Transverse colon (tissue), 4 donors: ENCODE data around the gene FMNL3. TPM values are rescaled to one million over a fixed set of nuclear protein-coding genes. Genes with fewer than 3 reads are reported as not detected.
"Not testable (repeated sequence)": the region's sequence is repeated elsewhere in the genome, so short reads cannot be mapped to it uniquely, and the experiment has no call there.

ENCODE experiments used
- DNase-seq: peaks from one replicate; pipeline ENCODE4 v3.0.0-alpha.2; 2019
- H3K27ac ChIP-seq, 4 donors: fragments of 200-600 bp; sonication (generic); 2 replicates each; pipeline ENCODE4 v1.5.1; 2016 to 2018; ENCODE audit warnings: inconsistent platforms in 4 of 4
- H3K27me3 ChIP-seq: fragments of 200-600 bp; sonication (generic); 2 replicates; pipeline ENCODE4 v1.5.1; 2017; ENCODE audit warnings: inconsistent platforms
- H3K36me3 ChIP-seq, 4 donors: fragments of 200-600 bp; sonication (generic); 2 replicates each; pipeline ENCODE4 v1.5.1; 2017 to 2019; ENCODE audit warnings: inconsistent platforms in 4 of 4
- H3K4me1 ChIP-seq, 4 donors: fragments of 200-600 bp; sonication (generic); 2 replicates each; pipeline ENCODE4 v1.5.1; 2017 to 2020; ENCODE audit warnings: inconsistent platforms in 4 of 4
- H3K4me3 ChIP-seq, 4 donors: fragments of 200-600 bp; sonication (generic); 1 replicate in 1 of 4; 2 replicates in 3 of 4; pipeline versions ENCODE4 v1.5.1 to v1.6.1; 2017 to 2019; ENCODE audit warnings: inconsistent platforms in 4 of 4
- H3K9me3 ChIP-seq, 2 donors: fragments of 200-600 bp; sonication (generic); 2 replicates each; pipeline ENCODE4 v1.5.1; 2017 to 2019; ENCODE audit warnings: inconsistent platforms in 2 of 2
- EP300 ChIP-seq: sonication (generic); formaldehyde crosslinking; IDR thresholded peaks from one replicate; pipeline ENCODE4 v1.6.1; 2017; ENCODE audit warnings: antibody characterized with exemption, low read depth
- POLR2A ChIP-seq: fragments of 450-650 bp; IDR thresholded peaks from one replicate; pipeline ENCODE4 v1.6.1; 2016; ENCODE audit warnings: antibody characterized with exemption, mild to moderate bottlenecking, moderate library complexity
- POLR2AphosphoS5 ChIP-seq, 3 donors: sonication (generic); formaldehyde crosslinking; IDR thresholded peaks; one replicate each; pipeline ENCODE4 v1.6.1; 2016; ENCODE audit warnings: antibody characterized with exemption in 3 of 3
- WGBS, 2 donors: methylation state at CpG; one replicate each; pipeline ENCODE4 v1.1.5; 2018; ENCODE audit warnings: low coverage in 1 of 2; 5-methylcytosine and 5-hydroxymethylcytosine counted together
- in situ Hi-C, 4 donors: fragments of 200-750 bp; cut with MboI; loops; one replicate each; pipeline versions ENCODE4 v1.15.0 to v1.15.1; 2017; ENCODE audit warnings: low sequenced_read_pairs in 3 of 4, low pct_ligation_motif_present in 1 of 4, low pct_unique_long_range_greater_than_20kb in 1 of 4
- intact Hi-C: fragments of 100-400 bp; cut with DNase I; formaldehyde crosslinking; loops from one replicate; pipeline ENCODE4 v1.15.1; 2023; ENCODE audit warnings: low total_unique reads
- total RNA-seq, 4 donors: library from RNA; depleted of rRNA; stranded (reverse); fragments of >200 nt; gene quantifications; one replicate each; pipeline ENCODE4 v1.1.0, GENCODE V29; 2016
- TF ChIP-seq, protein P1 (sequence below), 5 experiments: fragments of 200-600 bp in 3 of 5; fragments of 450-650 bp in 2 of 5; sonication (generic) in 3 of 5; IDR thresholded peaks; 1 replicate in 2 of 5; 2 replicates in 3 of 5; pipeline ENCODE4 v1.5.1; 2016 to 2017; ENCODE audit warnings: antibody characterized with exemption in 5 of 5, inconsistent platforms in 3 of 5, mild to moderate bottlenecking in 2 of 5, moderate library complexity in 1 of 5

The FMNL3 gene
- total RNA-seq, 4 donors from 2014 or later, result 5.3 to 16.5 (median 8.2) TPM

GRCh38 chr12:49734900-49735299 lies 27.7 kb upstream of the FMNL3 start:
- in situ Hi-C loops, H3K27me3 ChIP-seq, intact Hi-C loops, H3K4me1 ChIP-seq, H3K36me3 ChIP-seq, H3K9me3 ChIP-seq, H3K27ac ChIP-seq, H3K4me3 ChIP-seq, DNase-seq: not testable (repeated sequence)
- WGBS, 2 donors, result 96% methylated on average over 7 of the region's 7 CpGs; no CpG with 5 or more reads in 1 of the 2 donors

- no peaks in the 10 kb centered on the region for H3K36me3 ChIP-seq
- no peaks in the 10 kb centered on the region for H3K4me1 ChIP-seq
- in situ Hi-C loops (no loop called here), intact Hi-C loops (no loop called here)
- TF ChIP-seq POLR2A (no peak), POLR2AphosphoS5 (IDR thresholded peaks at IDR 0.05) (no peak), EP300 (no peak)
- TF ChIP-seq, protein P1, sequence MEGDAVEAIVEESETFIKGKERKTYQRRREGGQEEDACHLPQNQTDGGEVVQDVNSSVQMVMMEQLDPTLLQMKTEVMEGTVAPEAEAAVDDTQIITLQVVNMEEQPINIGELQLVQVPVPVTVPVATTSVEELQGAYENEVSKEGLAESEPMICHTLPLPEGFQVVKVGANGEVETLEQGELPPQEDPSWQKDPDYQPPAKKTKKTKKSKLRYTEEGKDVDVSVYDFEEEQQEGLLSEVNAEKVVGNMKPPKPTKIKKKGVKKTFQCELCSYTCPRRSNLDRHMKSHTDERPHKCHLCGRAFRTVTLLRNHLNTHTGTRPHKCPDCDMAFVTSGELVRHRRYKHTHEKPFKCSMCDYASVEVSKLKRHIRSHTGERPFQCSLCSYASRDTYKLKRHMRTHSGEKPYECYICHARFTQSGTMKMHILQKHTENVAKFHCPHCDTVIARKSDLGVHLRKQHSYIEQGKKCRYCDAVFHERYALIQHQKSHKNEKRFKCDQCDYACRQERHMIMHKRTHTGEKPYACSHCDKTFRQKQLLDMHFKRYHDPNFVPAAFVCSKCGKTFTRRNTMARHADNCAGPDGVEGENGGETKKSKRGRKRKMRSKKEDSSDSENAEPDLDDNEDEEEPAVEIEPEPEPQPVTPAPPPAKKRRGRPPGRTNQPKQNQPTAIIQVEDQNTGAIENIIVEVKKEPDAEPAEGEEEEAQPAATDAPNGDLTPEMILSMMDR (IDR thresholded peaks at IDR 0.05), result no peak
- no peaks in the 10 kb centered on the region for H3K27me3 ChIP-seq
- H3K4me3 ChIP-seq, result no peak overlapping the region
- DNase-seq, result no peak
- 78 to 81% methylated on average over 7 to 10 of the region's 10 CpGs for WGBS, 2 donors
- H3K9me3 ChIP-seq, result no peaks in the 10 kb centered on the region
- H3K27ac ChIP-seq, result no peak overlapping the region
Measured at GRCh38 chr12:49733219-49734017, 26.2 kb upstream of the FMNL3 start.

- Histone ChIP-seq H3K27me3 (peaks cover 9% of the 10 kb centered on the region), H3K4me3 (no peak overlapping the region), H3K27ac (no peak overlapping the region), H3K4me1 (no peaks in the 10 kb centered on the region), H3K9me3 (no peaks in the 10 kb centered on the region), H3K36me3 (no peaks in the 10 kb centered on the region)
- TF ChIP-seq, protein P1 (IDR thresholded peaks at IDR 0.05), result no peak
- TF ChIP-seq EP300, result no peak
- intact Hi-C loops (no loop called here), in situ Hi-C loops (no loop called here)
- DNase-seq, result no peak
- WGBS, 2 donors, result 60 to 90% methylated on average over 1 to 3 of the region's 3 CpGs
Measured at GRCh38 chr12:49730568-49731101, 23.4 kb upstream of the FMNL3 start.

GRCh38 chr12:49730050-49730449 lies 22.8 kb upstream of the FMNL3 start:
- intact Hi-C loops (no loop called here), in situ Hi-C loops (no loop called here)
- Histone ChIP-seq H3K36me3 (no peaks in the 10 kb centered on the region), H3K27ac (no peak overlapping the region), H3K27me3 (peaks cover 15% of the 10 kb centered on the region), H3K4me1 (no peaks in the 10 kb centered on the region), H3K4me3 (no peak overlapping the region), H3K9me3 (no peaks in the 10 kb centered on the region)
- 72 to 100% methylated on average over 1 of the region's 1 CpG for whole genome bisulfite sequencing, 2 donors
- no peak for DNase-seq
- TF ChIP-seq POLR2AphosphoS5 (IDR thresholded peaks at IDR 0.05), result no peak
- no peak for TF ChIP-seq EP300
- TF ChIP-seq, protein P1 (IDR thresholded peaks at IDR 0.05), result no peak
- no peak for TF ChIP-seq POLR2A

DNA sequence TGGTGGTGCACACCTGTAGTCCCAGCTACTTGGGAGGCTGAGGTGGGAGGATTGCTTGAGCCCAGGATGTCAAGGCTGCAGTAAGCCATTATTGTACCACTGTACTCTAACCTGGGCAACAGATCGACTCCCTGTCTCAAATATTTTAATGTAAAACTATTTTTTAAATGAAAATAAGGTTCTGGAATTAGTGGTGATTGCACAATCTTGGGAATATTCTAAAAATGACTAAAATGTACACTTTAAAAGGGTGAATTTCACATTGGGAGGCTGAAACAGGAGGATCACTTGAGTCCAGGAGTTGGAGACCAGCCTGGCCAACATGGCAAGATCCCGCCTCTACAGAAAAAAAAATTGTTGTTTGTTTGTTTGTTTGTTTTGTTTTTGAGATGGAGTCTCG lies 21.2 kb upstream of the FMNL3 start:
- H3K27ac ChIP-seq, result no peak overlapping the region
- no peaks in the 10 kb centered on the region for H3K36me3 ChIP-seq
- intact Hi-C loops (no loop called here), in situ Hi-C loops (no loop called here)
- 88 to 89% methylated on average over 3 of the region's 3 CpGs for WGBS, 2 donors
- no peak for DNase-seq
- TF ChIP-seq, protein P1 (IDR thresholded peaks at IDR 0.05), result no peak
- no peak for TF ChIP-seq POLR2AphosphoS5 (IDR thresholded peaks at IDR 0.05)
- no peak for TF ChIP-seq POLR2A
- TF ChIP-seq EP300, result no peak
- H3K4me1 ChIP-seq, result no peaks in the 10 kb centered on the region
- peaks cover 26% of the 10 kb centered on the region for H3K27me3 ChIP-seq
- no peaks in the 10 kb centered on the region for H3K9me3 ChIP-seq
- no peak overlapping the region for H3K4me3 ChIP-seq

DNA sequence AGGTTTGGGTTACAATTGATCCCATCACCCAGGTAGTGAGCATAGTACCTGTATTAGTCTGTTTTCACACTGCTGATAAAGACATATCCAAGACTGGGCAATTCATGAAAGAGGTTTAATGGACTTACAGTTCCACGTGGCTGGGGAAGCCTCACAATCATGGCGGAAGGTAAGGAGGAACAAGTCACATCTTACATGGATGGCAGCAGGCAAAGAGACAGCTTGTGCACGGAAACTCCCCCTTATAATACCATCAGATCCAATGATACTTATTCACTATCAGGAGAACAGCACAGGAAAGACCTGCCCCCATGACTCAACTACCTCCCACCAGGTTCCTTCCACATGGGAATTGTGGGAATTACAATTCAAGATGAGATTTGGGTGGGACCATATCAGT lies 14.2 kb upstream of the FMNL3 start:
- H3K4me3 ChIP-seq, DNase-seq, in situ Hi-C loops, intact Hi-C loops, H3K9me3 ChIP-seq, H3K36me3 ChIP-seq, H3K4me1 ChIP-seq, H3K27ac ChIP-seq: not testable (repeated sequence)
- WGBS, 2 donors, result 86% methylated on average over 3 of the region's 3 CpGs; no CpG with 5 or more reads in 1 of the 2 donors
- peaks cover 36% of the 10 kb centered on the region for H3K27me3 ChIP-seq
